CD14-positive monocyte (primary cell): ENCODE results near the gene ZP1. TPM values are rescaled to one million over a fixed set of nuclear protein-coding genes. Genes with fewer than 3 reads are reported as not detected.
A peak's percentile ranks its signal among the peaks of the same experiment; 100 is the strongest.

Experiments
- DNase-seq, 3 donors: peaks; one replicate each; pipeline ENCODE4 v3.0.0-alpha.2; 2011 to 2022
- H2AFZ ChIP-seq: 2 replicates; pipeline ENCODE4 v1.6.0; 2012; ENCODE audit warnings: mild to moderate bottlenecking, low read depth, low read length, inconsistent platforms; ENCODE audit not compliant: insufficient read depth, poor library complexity, severe bottlenecking
- H3K27ac ChIP-seq, 2 donors: 1 replicate in 1 of 2; 2 replicates in 1 of 2; pipeline ENCODE4 v1.5.1; 2012 to 2013; ENCODE audit warnings: low read length in 2 of 2, control low read depth in 1 of 2, inconsistent platforms in 1 of 2, low read depth in 1 of 2, mild to moderate bottlenecking in 1 of 2
- H3K27me3 ChIP-seq, 2 donors: one replicate each; pipeline versions ENCODE4 v1.6.0 to v1.6.1; 2011 to 2013; ENCODE audit warnings: low read length in 2 of 2; ENCODE audit not compliant: control insufficient read depth in 2 of 2, insufficient read depth in 2 of 2
- H3K36me3 ChIP-seq, 2 donors: replicated peaks in 1 of 2; 1 replicate in 1 of 2; 2 replicates in 1 of 2; pipeline versions ENCODE4 v1.5.1 to v1.6.1; 2012 to 2013; ENCODE audit warnings: low read length in 2 of 2, control low read depth in 1 of 2, inconsistent platforms in 1 of 2, mild to moderate bottlenecking in 1 of 2; ENCODE audit not compliant: insufficient read depth in 2 of 2, control insufficient read depth in 1 of 2
- H3K4me1 ChIP-seq, 2 donors: 1 replicate in 1 of 2; 2 replicates in 1 of 2; pipeline versions ENCODE4 v1.5.1 to v1.6.1; 2012 to 2013; ENCODE audit warnings: low read length in 2 of 2, control low read depth in 1 of 2, inconsistent platforms in 1 of 2, mild to moderate bottlenecking in 1 of 2, moderate library complexity in 1 of 2; ENCODE audit not compliant: insufficient read depth in 2 of 2, control insufficient read depth in 1 of 2
- H3K4me2 ChIP-seq: replicated peaks from 2 replicates; pipeline ENCODE3; 2012; ENCODE audit warnings: low read length, moderate library complexity, mild to moderate bottlenecking; ENCODE audit not compliant: poor library complexity, severe bottlenecking; ENCODE audit errors: extremely low read depth
- H3K4me3 ChIP-seq, 3 experiments: fragments of 200-600 bp in 1 of 3; sonication (generic) in 1 of 3; replicated peaks in 1 of 3; 1 replicate in 2 of 3; 2 replicates in 1 of 3; pipeline ENCODE4 v1.5.1; 2011 to 2013; ENCODE audit warnings: low read length in 3 of 3, mild to moderate bottlenecking in 3 of 3, control low read depth in 2 of 3, low read depth in 2 of 3, inconsistent platforms in 1 of 3, moderate library complexity in 1 of 3
- H3K79me2 ChIP-seq: 2 replicates; pipeline ENCODE4 v1.6.0; 2012; ENCODE audit warnings: mild to moderate bottlenecking, control low read depth, inconsistent platforms, low read length, moderate library complexity; ENCODE audit not compliant: insufficient read depth
- H3K9ac ChIP-seq: 2 replicates; pipeline ENCODE4 v1.6.0; 2017; ENCODE audit warnings: low read length, mild to moderate bottlenecking; ENCODE audit not compliant: insufficient read depth, poor library complexity, severe bottlenecking
- H3K9me3 ChIP-seq, 2 donors: replicated peaks in 1 of 2; 1 replicate in 1 of 2; 2 replicates in 1 of 2; pipeline versions ENCODE4 v1.5.1 to v1.6.1; 2012 to 2013; ENCODE audit warnings: low read length in 2 of 2, control low read depth in 1 of 2; ENCODE audit not compliant: control insufficient read depth in 1 of 2, insufficient read depth in 1 of 2
- H4K20me1 ChIP-seq: 2 replicates; pipeline ENCODE4 v1.6.0; 2012; ENCODE audit warnings: mild to moderate bottlenecking, low read length, control low read depth, moderate library complexity; ENCODE audit not compliant: insufficient read depth
- H3K27ac Mint-ChIP-seq, 7 donors: one replicate each; pipeline ENCODE4 v1.8.0; 2020; ENCODE audit warnings: mild to moderate bottlenecking in 7 of 7, mixed read lengths in 7 of 7, moderate library complexity in 6 of 7, inconsistent platforms in 2 of 7
- H3K27me3 Mint-ChIP-seq, 3 donors: one replicate each; pipeline ENCODE4 v1.8.0; 2021 to 2022; ENCODE audit warnings: low read depth in 3 of 3, mild to moderate bottlenecking in 3 of 3, mixed read lengths in 3 of 3, moderate library complexity in 3 of 3, inconsistent platforms in 1 of 3
- H3K36me3 Mint-ChIP-seq, 2 donors: one replicate each; pipeline ENCODE4 v1.8.0; 2020; ENCODE audit warnings: mixed read lengths in 2 of 2, inconsistent platforms in 1 of 2, mild to moderate bottlenecking in 1 of 2
- H3K4me1 Mint-ChIP-seq: one replicate; pipeline ENCODE4 v1.8.0; 2020; ENCODE audit warnings: mild to moderate bottlenecking, mixed read lengths
- H3K4me3 Mint-ChIP-seq, 2 donors: one replicate each; pipeline ENCODE4 v1.8.0; 2020; ENCODE audit warnings: mild to moderate bottlenecking in 2 of 2, mixed read lengths in 2 of 2, moderate library complexity in 1 of 2
- H3K9me3 Mint-ChIP-seq, 7 donors: one replicate each; pipeline ENCODE4 v1.8.0; 2020 to 2022; ENCODE audit warnings: mixed read lengths in 7 of 7, mild to moderate bottlenecking in 6 of 7, moderate library complexity in 6 of 7, inconsistent platforms in 2 of 7
- WGBS: methylation state at CpG from one replicate; pipeline ENCODE4 v1.1.5; 2013; ENCODE audit warnings: missing lambda C conversion rate; ENCODE audit not compliant: insufficient coverage; 5-methylcytosine and 5-hydroxymethylcytosine counted together
- intact Hi-C, 2 donors: fragments of 100-400 bp; cut with micrococcal nuclease; formaldehyde crosslinking; loops; one replicate each; pipeline versions ENCODE4 v1.15.0 to v1.15.1; 2023
- polyA plus RNA-seq, 3 donors: library from polyadenylated mRNA; depleted of rRNA in 1 of 3; unstranded in 2 of 3; stranded (reverse) in 1 of 3; fragments of 300-500 nt in 2 of 3; fragments of >200 nt in 1 of 3; fragmentation: Illumina TruSeq in 2 of 3; gene quantifications; 1 replicate in 2 of 3; 2 replicates in 1 of 3; pipeline ENCODE4 v1.2.3, GENCODE V29; 2012 to 2021
- TF ChIP-seq, protein P1 (sequence below): fragments of 200-600 bp; IDR thresholded peaks from one replicate; pipeline ENCODE4 v1.8.0; 2022; ENCODE audit warnings: antibody characterized with exemption, mild to moderate bottlenecking

The ZP1 gene
- polyA plus RNA-seq, 3 donors = 0.09 to 0.40 TPM; not detected in 1

DNA sequence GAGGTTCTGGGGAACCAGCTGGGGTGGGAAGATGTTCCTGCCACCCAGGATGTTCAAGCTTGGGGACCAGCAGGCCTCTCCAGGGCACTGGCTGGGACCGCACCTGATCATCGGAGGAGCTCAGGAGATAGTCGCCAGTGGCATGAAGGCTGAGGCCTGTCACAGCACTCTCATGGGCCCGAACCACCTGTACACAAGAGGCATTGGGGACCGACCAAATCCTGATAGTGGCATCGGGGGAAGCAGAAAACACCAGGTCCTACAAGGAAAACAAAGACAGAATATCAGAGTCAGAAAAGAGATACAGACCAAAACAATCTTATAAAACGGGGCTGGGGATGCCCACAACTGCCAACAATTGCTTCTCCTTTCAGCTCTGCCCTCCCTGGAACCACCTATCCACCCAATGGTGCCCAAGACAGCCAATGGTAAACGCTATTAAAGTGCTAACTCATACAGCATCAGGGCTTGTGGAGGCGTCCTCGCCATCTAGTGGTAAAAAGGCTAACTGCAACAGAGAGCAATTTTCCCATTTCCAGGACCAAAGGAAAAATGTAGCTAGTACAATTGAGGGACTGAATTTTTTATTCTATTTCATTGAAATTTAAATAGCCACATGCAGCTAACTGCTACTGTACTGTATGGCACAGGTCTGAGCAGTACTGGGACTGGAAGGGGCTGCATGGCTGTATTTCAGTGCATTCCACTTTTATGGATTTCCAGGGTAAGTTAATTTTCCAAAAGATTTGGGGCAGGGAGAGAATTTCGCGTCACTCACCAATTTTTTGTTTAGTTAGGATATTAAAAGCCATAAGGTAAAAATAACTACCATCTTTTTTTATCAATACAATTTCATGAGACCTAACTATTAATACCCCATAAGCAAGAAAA lies 31.9 kb downstream of the ZP1 start:
- H3K36me3 Mint-ChIP-seq = peaks cover 87 to 90% of the 10 kb centered on the region in 2 donors
- H3K27ac Mint-ChIP-seq = peak overlapping the region in 6 of 7 donors; percentile 45 to 88 (median 74)
- Histone ChIP-seq H3K4me3 (no peak overlapping the region), H4K20me1 (peaks cover 11% of the 10 kb centered on the region), H3K4me2 (no peak overlapping the region), H3K9me3 (no peaks in the 10 kb centered on the region), H3K4me1 (peaks cover 0 to under 1% of the 10 kb centered on the region in 2 donors), H3K79me2 (peaks cover 20% of the 10 kb centered on the region), H3K27ac (peak overlapping the region in 1 of 2 donors; percentile 69), H3K36me3 (peaks cover 84 to 97% of the 10 kb centered on the region in 2 donors), H3K27me3 (no peaks in the 10 kb centered on the region), H3K9ac (no peak overlapping the region), H2AFZ (no peak overlapping the region)
- TF ChIP-seq, protein P1, sequence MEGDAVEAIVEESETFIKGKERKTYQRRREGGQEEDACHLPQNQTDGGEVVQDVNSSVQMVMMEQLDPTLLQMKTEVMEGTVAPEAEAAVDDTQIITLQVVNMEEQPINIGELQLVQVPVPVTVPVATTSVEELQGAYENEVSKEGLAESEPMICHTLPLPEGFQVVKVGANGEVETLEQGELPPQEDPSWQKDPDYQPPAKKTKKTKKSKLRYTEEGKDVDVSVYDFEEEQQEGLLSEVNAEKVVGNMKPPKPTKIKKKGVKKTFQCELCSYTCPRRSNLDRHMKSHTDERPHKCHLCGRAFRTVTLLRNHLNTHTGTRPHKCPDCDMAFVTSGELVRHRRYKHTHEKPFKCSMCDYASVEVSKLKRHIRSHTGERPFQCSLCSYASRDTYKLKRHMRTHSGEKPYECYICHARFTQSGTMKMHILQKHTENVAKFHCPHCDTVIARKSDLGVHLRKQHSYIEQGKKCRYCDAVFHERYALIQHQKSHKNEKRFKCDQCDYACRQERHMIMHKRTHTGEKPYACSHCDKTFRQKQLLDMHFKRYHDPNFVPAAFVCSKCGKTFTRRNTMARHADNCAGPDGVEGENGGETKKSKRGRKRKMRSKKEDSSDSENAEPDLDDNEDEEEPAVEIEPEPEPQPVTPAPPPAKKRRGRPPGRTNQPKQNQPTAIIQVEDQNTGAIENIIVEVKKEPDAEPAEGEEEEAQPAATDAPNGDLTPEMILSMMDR = peak; percentile 99
- peaks cover 0 to 1% (median 0%) of the 10 kb centered on the region in 3 donors for H3K27me3 Mint-ChIP-seq
- WGBS = 73% methylated on average over 8 of the region's 12 CpGs
- intact Hi-C loops = no loop called here
- H3K4me3 Mint-ChIP-seq = no peak overlapping the region
- H3K4me1 Mint-ChIP-seq = peaks cover 11% of the 10 kb centered on the region
- DNase-seq = peak; percentile 54 to 80 (median 68)
- no peaks in the 10 kb centered on the region for H3K9me3 Mint-ChIP-seq

DNA sequence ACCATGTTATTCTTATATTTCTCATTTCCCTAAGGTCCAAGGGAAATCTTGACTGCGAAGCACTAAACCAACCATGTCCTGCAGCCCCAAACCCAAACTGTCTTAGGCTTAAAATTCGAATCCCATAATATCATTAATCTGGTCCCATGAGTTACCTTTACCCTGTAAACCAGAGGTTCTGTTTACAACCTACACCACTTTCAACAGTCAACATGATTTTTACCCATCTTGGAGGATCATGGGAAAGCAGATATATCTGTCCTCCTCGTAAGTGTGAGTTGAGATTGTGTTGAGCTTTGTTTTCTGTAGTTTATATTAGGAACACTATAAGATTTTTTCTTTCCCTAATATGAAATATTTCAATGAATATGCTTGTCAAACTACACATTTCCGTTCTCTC lies 32.6 kb downstream of the ZP1 start:
- H4K20me1 ChIP-seq = peaks cover 18% of the 10 kb centered on the region
- Mint-ChIP-seq H3K4me3 (no peak overlapping the region), H3K27ac (peak overlapping the region in 3 of 7 donors; percentile 25 to 70 (median 46)), H3K27me3 (peaks cover 0 to 2% (median 0%) of the 10 kb centered on the region in 3 donors), H3K4me1 (peaks cover 16% of the 10 kb centered on the region), H3K9me3 (no peaks in the 10 kb centered on the region), H3K36me3 (peaks cover 80 to 83% of the 10 kb centered on the region in 2 donors)
- H3K36me3 ChIP-seq = peaks cover 77 to 91% of the 10 kb centered on the region in 2 donors
- no peak overlapping the region for H2AFZ ChIP-seq
- H3K27ac ChIP-seq = no peak overlapping the region
- H3K4me2 ChIP-seq = no peak overlapping the region
- no peak overlapping the region for H3K4me3 ChIP-seq
- H3K9ac ChIP-seq = no peak overlapping the region
- H3K27me3 ChIP-seq = no peaks in the 10 kb centered on the region
- H3K9me3 ChIP-seq = no peaks in the 10 kb centered on the region
- intact Hi-C loops = loop anchor here in 1 of 2 donors (2.0 kb wide), 1 partner anchor 69 kb away; no protein-coding TSS in a partner anchor
- 75% methylated on average over 2 of the region's 4 CpGs for WGBS
- H3K4me1 ChIP-seq = peaks cover 5 to 7% of the 10 kb centered on the region in 2 donors
- peaks cover 27% of the 10 kb centered on the region for H3K79me2 ChIP-seq
- TF ChIP-seq, protein P1 = no peak
- no peak for DNase-seq
